NCI-H2171 (cell line): ENCODE results near the gene TCERG1L.
"Not testable (repeated sequence)": the region's sequence is repeated elsewhere in the genome, so short reads cannot be mapped to it uniquely, and the experiment has no call there.

Experiments used
- DNase-seq: peaks from one replicate; lab custom pipeline; 2025; lab: John Stamatoyannopoulos, UW

TCERG1L gene

GRCh38 chr10:131084791-131085090 lies 226.8 kb downstream of the TCERG1L start:
- no peak for DNase-seq

- no peak for DNase-seq
Measured at GRCh38 chr10:131083915-131084790, 227.4 kb downstream of the TCERG1L start.

GRCh38 chr10:131082991-131083481 lies 228.5 kb downstream of the TCERG1L start:
- no peak for DNase-seq

DNA sequence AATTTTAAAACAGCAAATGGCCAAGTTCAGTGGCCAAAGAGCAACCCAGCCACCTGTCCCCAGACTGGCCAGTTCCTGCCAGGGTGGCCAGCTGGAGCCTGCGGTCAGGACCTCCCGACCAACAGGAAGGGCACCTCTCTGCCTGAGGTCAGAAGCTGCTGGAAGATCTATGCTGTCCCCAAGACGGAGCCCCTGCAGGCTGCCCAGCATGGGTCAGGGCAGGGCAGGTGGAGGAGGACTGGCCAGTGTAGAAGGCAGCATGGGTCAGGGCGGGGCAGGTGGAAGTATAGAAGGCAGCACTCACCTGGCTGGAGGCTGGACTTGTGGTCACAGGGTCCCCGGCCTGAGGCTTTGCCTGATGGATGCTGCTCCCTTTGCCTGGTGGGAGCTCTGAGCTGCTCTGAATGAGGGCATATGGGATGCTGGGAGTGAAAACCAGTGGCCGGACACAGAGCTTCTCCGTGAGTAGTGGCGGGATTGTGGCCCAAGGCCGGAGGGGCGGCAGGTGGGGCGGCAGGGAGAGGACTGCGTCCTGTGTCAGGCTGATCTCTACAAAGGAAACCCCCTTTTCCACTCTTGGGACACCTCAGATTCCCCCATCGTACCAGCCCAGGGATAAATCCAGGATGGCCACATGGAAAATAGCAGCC lies 229.2 kb downstream of the TCERG1L start:
- no peak for DNase-seq

- DNase-seq, result no peak
Measured at GRCh38 chr10:131081786-131082185, 229.7 kb downstream of the TCERG1L start.

DNA sequence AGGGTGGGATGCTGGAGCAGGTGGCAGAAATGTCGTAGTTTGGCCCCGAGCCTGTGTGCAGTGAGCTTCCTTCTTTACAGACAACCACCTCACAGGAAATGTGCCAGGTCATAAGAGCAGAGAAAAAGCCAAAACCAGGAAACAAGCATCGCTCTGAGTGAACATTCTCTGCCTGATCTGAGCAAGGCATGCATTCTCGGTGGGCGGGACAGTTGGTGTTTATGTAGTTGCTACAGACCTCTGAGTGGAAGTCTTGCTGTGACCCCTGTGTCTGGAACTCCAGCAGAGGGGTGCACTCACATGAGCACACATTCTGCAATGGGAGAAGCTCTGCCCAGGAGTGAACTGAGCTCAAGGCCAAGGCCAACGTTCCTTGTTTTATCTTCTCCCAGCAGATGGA lies 230.1 kb downstream of the TCERG1L start:
- no peak for DNase-seq

GRCh38 chr10:131080571-131080970 lies 230.9 kb downstream of the TCERG1L start:
- DNase-seq, result no peak

- no peak for DNase-seq
Measured at GRCh38 chr10:131079314-131079713, 232.2 kb downstream of the TCERG1L start.

- not testable (repeated sequence) for DNase-seq
Measured at GRCh38 chr10:131078882-131079280, 232.6 kb downstream of the TCERG1L start.

DNA sequence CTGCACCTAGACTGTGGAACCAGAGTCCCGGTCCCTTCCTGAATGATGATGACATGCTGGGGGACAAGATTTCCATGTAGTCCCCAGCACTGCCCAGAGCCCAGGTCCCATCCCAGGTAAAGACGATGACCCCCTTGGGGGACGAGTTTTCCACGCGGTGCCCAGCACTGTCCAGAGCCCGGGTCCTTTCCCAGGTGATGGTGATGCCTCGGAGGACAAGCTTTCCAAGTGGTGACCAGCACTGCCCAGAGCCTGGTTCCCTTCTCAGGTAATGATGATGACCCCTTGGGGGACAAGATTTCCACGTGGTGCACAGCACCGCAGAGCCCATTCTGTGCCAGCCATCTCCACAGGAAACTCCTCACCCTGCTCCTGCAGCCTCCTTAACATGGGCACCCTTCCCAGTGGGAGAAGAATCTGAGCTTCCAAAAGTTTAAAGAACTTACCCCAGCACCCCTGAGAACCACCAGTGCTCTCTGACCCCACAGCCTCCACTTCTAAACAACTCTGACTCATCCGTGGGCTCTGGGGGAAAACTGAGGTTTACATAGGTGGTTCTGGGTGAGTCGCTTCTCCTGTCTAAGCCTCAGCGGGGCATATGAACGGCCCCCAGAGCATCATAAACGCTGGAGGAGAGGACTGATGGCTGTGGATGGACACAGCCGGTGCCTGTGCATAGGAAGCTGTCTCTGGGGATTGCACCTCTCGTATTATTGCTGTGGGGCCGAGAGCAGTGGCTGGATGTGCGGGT lies 233.2 kb downstream of the TCERG1L start:
- DNase-seq, result no peak

- no peak for DNase-seq
Measured at GRCh38 chr10:131077724-131078123, 233.8 kb downstream of the TCERG1L start.

- DNase-seq, result no peak
Measured at GRCh38 chr10:131077031-131077430, 234.5 kb downstream of the TCERG1L start.

- no peak for DNase-seq
Measured at GRCh38 chr10:131076356-131076755, 235.2 kb downstream of the TCERG1L start.

GRCh38 chr10:131075218-131075770 lies 236.2 kb downstream of the TCERG1L start:
- no peak for DNase-seq

GRCh38 chr10:131074682-131075081 lies 236.8 kb downstream of the TCERG1L start:
- DNase-seq, result no peak

DNA sequence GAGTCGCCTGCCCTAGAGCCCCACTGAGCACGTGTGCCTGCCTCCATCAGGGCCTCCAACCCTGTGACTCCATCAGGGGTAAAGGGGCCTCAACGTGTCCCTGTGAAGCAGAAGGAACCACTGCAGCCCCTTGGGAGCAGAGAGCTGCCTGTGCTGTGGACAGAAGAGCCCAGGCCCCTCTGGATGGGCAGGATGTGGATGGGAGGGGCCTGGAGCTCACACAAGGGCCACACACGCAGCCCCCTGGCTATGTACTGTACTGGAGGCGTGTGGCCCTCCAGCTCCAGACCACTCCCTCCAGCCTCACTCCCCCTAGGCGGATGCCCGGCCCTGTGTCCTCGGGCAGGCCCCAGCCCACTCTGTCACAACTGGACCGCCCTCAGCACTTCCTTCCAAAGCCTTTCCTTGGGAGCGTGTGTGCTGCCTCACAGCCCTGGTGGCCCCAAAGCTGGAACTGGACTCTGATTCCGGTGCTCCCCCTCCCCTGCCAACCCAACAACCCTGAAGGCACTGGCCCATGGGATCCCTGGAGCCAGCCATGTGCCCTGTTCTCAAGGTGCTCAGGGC lies 238.0 kb downstream of the TCERG1L start:
- no peak for DNase-seq

- no peak for DNase-seq
Measured at GRCh38 chr10:131072651-131073468, 238.7 kb downstream of the TCERG1L start.

DNA sequence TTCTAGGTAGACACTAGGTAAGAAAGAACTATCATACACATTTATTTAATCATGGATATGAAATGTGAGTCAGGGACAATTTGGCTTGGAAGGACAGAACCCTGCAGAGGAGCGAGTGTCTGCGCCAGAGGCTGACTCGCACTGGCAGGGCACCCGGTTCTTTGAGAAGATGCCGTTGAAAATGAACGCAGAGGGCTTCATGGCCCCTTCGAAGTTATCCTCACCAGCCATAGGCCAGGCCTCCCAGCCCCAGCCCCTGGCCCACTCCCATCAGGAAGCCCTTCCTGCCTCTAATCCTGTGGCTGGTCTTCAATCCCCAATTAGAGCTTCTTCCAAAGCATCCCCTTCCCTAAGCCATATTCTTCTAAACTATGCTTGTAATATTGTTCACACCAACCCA lies 239.8 kb downstream of the TCERG1L start:
- DNase-seq, result no peak

- no peak for DNase-seq
Measured at GRCh38 chr10:131070856-131071255, 240.7 kb downstream of the TCERG1L start.

GRCh38 chr10:131068760-131069159 lies 242.8 kb downstream of the TCERG1L start:
- DNase-seq, result no peak

GRCh38 chr10:131068311-131068710 lies 243.2 kb downstream of the TCERG1L start:
- no peak for DNase-seq
